ENCODE measurements around the gene GPR156. TPM values are rescaled to one million over a fixed set of nuclear protein-coding genes. Genes with fewer than 3 reads are reported as not detected.
A peak's percentile ranks its signal among the peaks of the same experiment; 100 is the strongest.

Gene GPR156
- total RNA-seq = 1 to 10 TPM in 3 of 9 donors, under 1 TPM in 6; 0.32 to 1.5 (median 0.72) TPM
- polyA plus RNA-seq = under 1 TPM; 0.29 to 0.48 (median 0.37) TPM
- long read RNA-seq, donor 1 = 0 reads
- long read RNA-seq, donor 2 = 0 reads
- long read RNA-seq, donor 3 = 0 reads
- long read RNA-seq, donor 4 = 0 reads
- long read RNA-seq, donor 5, partial matches to known transcripts = 2 of 2 reads
- long read RNA-seq, donor 5, other reads (novel, unspliced or antisense) = 0 of 2 reads
- long read RNA-seq, donor 6 = 0 reads
- long read RNA-seq, donor 7 = 0 reads
- long read RNA-seq, donor 8 = 0 reads
- long read RNA-seq, donor 9 = 0 reads
- long read RNA-seq, donor 10 = 0 reads

GRCh38 chr3:120284747-120285507, at the start of gene GPR156:
Gene GPR156 (minus strand): TSS chr3:120285222. CDS start chr3:120244098, 41,124 bp downstream.
- Histone ChIP-seq H3K36me3 (replicated peaks in 1 of 2) (no peaks in the 10 kb centered on the region), H3K27me3 (no peaks in the 10 kb centered on the region), H3K4me1 (replicated peaks in 1 of 2) (no peaks in the 10 kb centered on the region), H3K9me3 (replicated peaks in 1 of 3) (no peaks in the 10 kb centered on the region), H3K4me3 (peak within 1 kb of the TSS in 3 of 4 donors; percentile 18 to 88 (median 53)), H3K27ac (no peak within 1 kb of the TSS)
- TF ChIP-seq POLR2A (IDR thresholded peaks at IDR 0.05) = peak in 1 of 2 donors; percentile 7
- TF ChIP-seq CTCF (IDR thresholded peaks at IDR 0.05) = no peak
- intact Hi-C loops (cut with DNase I) = no loop called here
- 4 to 12% (median 8%) methylated on average over 37 to 72 of the region's 72 CpGs for WGBS, 4 donors
- DNase-seq = peak in 2 of 7 donors; percentile 27 to 32

- Histone ChIP-seq H3K9me3 (replicated peaks in 1 of 3) (no peaks in the 10 kb centered on the region), H3K4me3 (no peak overlapping the region), H3K27ac (no peak overlapping the region), H3K4me1 (replicated peaks in 1 of 2) (peaks cover 4 to 10% of the 10 kb centered on the region in 2 donors), H3K36me3 (replicated peaks in 1 of 2) (peaks cover 0 to 34% of the 10 kb centered on the region in 2 donors), H3K27me3 (no peaks in the 10 kb centered on the region)
- 96 to 97% (median 97%) methylated on average over 8 of the region's 8 CpGs for WGBS, 4 donors
- no peak for TF ChIP-seq POLR2A (IDR thresholded peaks at IDR 0.05)
- DNase-seq = no peak
- intact Hi-C loops (cut with DNase I) = no loop called here
Measured at GRCh38 chr3:120332646-120333045, 47.6 kb upstream of the GPR156 start.

GRCh38 chr3:120331076-120331475, 46.1 kb upstream of the GPR156 start:
- peaks cover 0 to 34% of the 10 kb centered on the region in 2 donors for H3K36me3 ChIP-seq (replicated peaks in 1 of 2)
- H3K27me3 ChIP-seq = no peaks in the 10 kb centered on the region
- WGBS, 4 donors = 90 to 96% (median 94%) methylated on average over 2 of the region's 2 CpGs
- DNase-seq = no peak
- no peak overlapping the region for H3K27ac ChIP-seq
- no peak for TF ChIP-seq POLR2A (IDR thresholded peaks at IDR 0.05)
- no peak for TF ChIP-seq CTCF (IDR thresholded peaks at IDR 0.05)
- intact Hi-C loops (cut with DNase I) = no loop called here
- peaks cover 4% of the 10 kb centered on the region in 2 donors for H3K4me1 ChIP-seq (replicated peaks in 1 of 2)
- no peaks in the 10 kb centered on the region for H3K9me3 ChIP-seq (replicated peaks in 1 of 3)
- H3K4me3 ChIP-seq = no peak overlapping the region

- H3K4me1 ChIP-seq (replicated peaks in 1 of 2) = no peaks in the 10 kb centered on the region
- no peaks in the 10 kb centered on the region for H3K27me3 ChIP-seq
- intact Hi-C loops (cut with DNase I) = no loop called here
- no peaks in the 10 kb centered on the region for H3K9me3 ChIP-seq (replicated peaks in 1 of 3)
- 94 to 99% (median 98%) methylated on average over 2 of the region's 2 CpGs for WGBS, 4 donors
- no peak overlapping the region for H3K4me3 ChIP-seq
- no peak for DNase-seq
- no peak overlapping the region for H3K27ac ChIP-seq
- H3K36me3 ChIP-seq (replicated peaks in 1 of 2) = peaks cover 0 to 20% of the 10 kb centered on the region in 2 donors
- no peak for TF ChIP-seq POLR2A (IDR thresholded peaks at IDR 0.05)
- TF ChIP-seq CTCF (IDR thresholded peaks at IDR 0.05) = no peak
Measured at GRCh38 chr3:120326784-120327183, 41.8 kb upstream of the GPR156 start.

Data from adrenal gland (tissue), 19 donors.